Activated naive CD8-positive, alpha-beta T cell treated with anti-CD3 and anti-CD28 coated beads, Interleukin-2, amount 10 ng/mL, durations not matched to agents 7 days and 5 days (primary cell): ENCODE measurements around the gene ZNF609. TPM values are rescaled to one million over a fixed set of nuclear protein-coding genes. Genes with fewer than 3 reads are reported as not detected.
A peak's percentile ranks its signal among the peaks of the same experiment; 100 is the strongest.

Experiments
- ATAC-seq: fragments of 150-1000 bp; cut with Tn5 transposase; one replicate; pipeline ENCODE4 v1.10.0; 2021; ENCODE audit warnings: low read depth, moderate library complexity
- POLR2A ChIA-PET: fragments of 350-600 bp; sonication (Branson Sonifier 250); formaldehyde crosslinking; loops from one replicate; lab custom pipeline; 2021; ENCODE audit warnings: antibody characterized with exemption; lab: Charles Lee
- DNase-seq: peaks from one replicate; pipeline ENCODE4 v3.0.0; 2021
- H3K27ac Mint-ChIP-seq: one replicate; pipeline ENCODE4 v1.8.0; 2022; ENCODE audit warnings: mild to moderate bottlenecking, mixed read lengths
- H3K27me3 Mint-ChIP-seq: one replicate; pipeline ENCODE4 v1.8.0; 2022; ENCODE audit warnings: mild to moderate bottlenecking, moderate library complexity, mixed read lengths
- H3K36me3 Mint-ChIP-seq: one replicate; pipeline ENCODE4 v1.8.0; 2021; ENCODE audit warnings: mild to moderate bottlenecking, mixed read lengths
- H3K4me1 Mint-ChIP-seq: one replicate; pipeline ENCODE4 v1.8.0; 2021; ENCODE audit warnings: mixed read lengths
- H3K4me3 Mint-ChIP-seq: one replicate; pipeline ENCODE4 v1.8.0; 2022; ENCODE audit warnings: mild to moderate bottlenecking, moderate library complexity, mixed read lengths
- H3K9me3 Mint-ChIP-seq: one replicate; pipeline ENCODE4 v1.8.0; 2021; ENCODE audit warnings: mixed read lengths
- total RNA-seq, 2 experiments: library from RNA; stranded (reverse); gene quantifications; one replicate each; pipeline ENCODE4 v1.2.3, GENCODE V29; 2021

ZNF609 gene
- total RNA-seq, 2 experiments from 2014 or later = 52.2 to 57.2 TPM

DNA sequence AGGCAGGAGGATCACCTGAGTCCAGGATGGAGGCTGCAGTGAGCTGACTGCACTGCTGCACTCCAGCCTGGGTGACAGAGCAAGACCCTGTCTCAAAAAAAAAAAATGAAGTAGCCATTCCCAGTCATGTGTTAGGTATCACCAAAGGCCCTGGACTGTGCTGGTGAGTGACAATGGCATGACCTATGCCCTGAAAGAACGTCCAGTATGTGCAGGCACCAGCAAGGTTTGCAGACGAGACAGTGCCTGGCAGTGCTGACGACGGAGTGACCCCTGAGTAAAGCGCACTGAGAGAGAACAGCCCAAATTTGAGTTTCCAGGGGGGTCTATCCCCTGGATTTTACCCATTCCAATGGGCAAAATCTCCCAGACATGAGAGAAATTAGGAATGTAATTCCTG is 269.8 kb downstream of the ZNF609 start:
- Mint-ChIP-seq H3K36me3 (no peaks in the 10 kb centered on the region), H3K4me1 (peaks cover 10% of the 10 kb centered on the region), H3K27me3 (no peaks in the 10 kb centered on the region), H3K4me3 (no peak overlapping the region), H3K9me3 (no peaks in the 10 kb centered on the region), H3K27ac (no peak overlapping the region)
- DNase-seq (no peak), ATAC-seq (no peak)
- POLR2A ChIA-PET = no interaction called here

DNA sequence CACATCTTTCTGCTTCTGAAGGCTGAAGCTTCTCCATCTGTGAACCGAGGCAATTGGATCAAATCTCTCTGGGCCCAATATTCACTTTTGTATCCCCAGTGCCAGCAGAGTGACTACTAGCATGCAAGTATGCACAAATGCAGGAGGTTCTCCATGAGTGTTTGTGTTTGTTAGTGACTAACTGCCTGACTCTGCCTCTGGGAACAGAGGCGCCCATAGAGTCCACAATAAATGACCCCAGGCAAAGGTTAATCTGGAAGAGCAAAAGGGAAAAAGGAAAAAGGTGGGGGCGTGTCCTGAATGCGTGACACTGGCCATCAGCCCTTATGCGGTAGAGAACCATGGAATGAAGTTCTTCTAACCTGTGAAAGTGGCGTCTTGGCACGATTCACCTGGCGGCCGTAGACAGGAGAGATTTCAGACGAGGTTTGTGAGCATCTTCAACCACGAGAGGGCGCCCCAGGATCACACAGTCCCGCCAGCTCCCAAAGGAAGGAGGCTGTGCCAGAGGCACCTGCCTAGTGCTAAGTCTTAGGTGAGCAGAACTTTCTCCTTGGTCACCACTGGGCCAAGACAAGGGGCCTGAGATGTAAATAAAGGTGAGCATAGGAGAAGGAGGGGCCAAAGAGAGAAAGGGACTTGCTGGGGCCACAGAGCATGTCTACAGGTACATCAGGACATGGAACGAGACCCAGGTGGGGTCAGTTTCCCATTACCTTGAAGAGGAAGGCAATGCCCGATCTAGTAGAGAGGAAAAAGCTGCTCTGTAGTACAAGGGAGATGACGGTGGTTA is 270.8 kb downstream of the ZNF609 start:
- no peaks in the 10 kb centered on the region for H3K27me3 Mint-ChIP-seq
- H3K4me3 Mint-ChIP-seq = peak overlapping the region; percentile 21
- peak; percentile 79 for ATAC-seq
- no peak overlapping the region for H3K27ac Mint-ChIP-seq
- H3K36me3 Mint-ChIP-seq = no peaks in the 10 kb centered on the region
- no peaks in the 10 kb centered on the region for H3K9me3 Mint-ChIP-seq
- H3K4me1 Mint-ChIP-seq = peaks cover 10% of the 10 kb centered on the region
- POLR2A ChIA-PET = interaction anchor here (0.5 to 0.7 kb wide), 2 partner anchors 79 to 257 kb away, joined by 3 read pairs; no protein-coding TSS in a partner anchor
- DNase-seq = peak; percentile 86

DNA sequence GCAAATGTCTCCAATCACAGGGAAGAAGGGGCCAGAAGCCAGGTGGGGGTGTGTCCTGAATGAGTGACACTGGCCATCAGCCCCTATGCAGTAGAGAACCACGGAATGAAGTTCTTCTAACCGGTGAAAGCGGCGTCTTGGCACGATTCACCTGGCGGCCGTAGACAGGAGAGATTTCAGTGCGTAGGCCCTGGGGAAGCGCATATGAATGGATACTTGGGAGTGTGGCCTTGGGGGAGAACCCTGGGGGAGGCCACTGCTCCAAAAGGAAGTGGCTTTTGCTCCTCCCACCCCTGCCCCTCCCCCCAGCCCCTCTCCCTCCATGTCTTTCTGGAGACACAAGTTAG is 271.4 kb downstream of the ZNF609 start:
- POLR2A ChIA-PET = no interaction called here
- no peak for ATAC-seq

DNA sequence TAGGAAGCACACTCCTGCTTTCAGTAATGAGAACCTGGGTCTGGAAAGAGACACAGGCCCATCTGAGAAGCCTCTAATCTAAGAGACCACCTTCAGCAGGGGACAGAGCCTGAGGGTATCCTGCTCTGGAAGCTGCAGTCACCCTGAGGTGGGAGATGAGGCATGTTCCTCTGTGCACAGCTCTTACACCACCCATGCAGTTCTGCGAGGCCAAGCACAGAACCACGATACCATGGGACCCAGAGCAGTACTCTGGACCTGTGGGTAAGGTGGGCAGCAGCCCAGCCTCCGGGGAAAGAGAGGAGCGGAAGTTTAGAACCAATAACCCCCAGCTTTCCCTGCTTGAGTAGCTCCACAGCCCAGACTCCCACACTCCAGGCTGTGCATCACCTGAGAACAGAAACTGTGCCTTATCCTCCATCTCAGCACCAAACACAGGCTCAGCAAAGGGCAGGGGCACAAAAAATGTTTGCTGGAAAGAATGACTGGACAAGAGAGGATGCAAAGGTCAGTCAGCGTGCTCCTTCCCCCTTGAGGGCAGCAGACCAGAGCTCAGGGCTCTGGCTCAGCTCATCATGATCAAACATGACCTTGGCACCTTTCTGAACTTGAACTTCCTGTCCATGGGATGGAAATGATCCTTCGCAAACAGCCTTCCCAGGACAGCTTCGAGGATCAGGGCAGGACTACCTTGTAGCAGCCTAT is 271.9 kb downstream of the ZNF609 start:
- POLR2A ChIA-PET = interaction anchor here (0.5 to 0.6 kb wide), 2 partner anchors 320 to 503 kb away, joined by 3 read pairs; no protein-coding TSS in a partner anchor
- Mint-ChIP-seq H3K9me3 (no peaks in the 10 kb centered on the region), H3K4me3 (no peak overlapping the region), H3K27ac (peak overlapping the region; percentile 37), H3K36me3 (no peaks in the 10 kb centered on the region), H3K4me1 (peaks cover 10% of the 10 kb centered on the region), H3K27me3 (no peaks in the 10 kb centered on the region)
- DNase-seq = no peak
- no peak for ATAC-seq

More for the DNA sequence above, 271.4 kb downstream of the ZNF609 start:
- peaks cover 10% of the 10 kb centered on the region for H3K4me1 Mint-ChIP-seq
- H3K27me3 Mint-ChIP-seq = no peaks in the 10 kb centered on the region
- H3K9me3 Mint-ChIP-seq = no peaks in the 10 kb centered on the region
- H3K27ac Mint-ChIP-seq = no peak overlapping the region
- no peak for DNase-seq
- H3K36me3 Mint-ChIP-seq = no peaks in the 10 kb centered on the region
- H3K4me3 Mint-ChIP-seq = no peak overlapping the region

Other genes with a start within 250 kb of the ZNF609 start
- gene CSNK1G1, start 104.4 kb upstream of the ZNF609 start, total RNA-seq = 10 to 100 TPM; 26.2 to 26.7 TPM
- 100 to 1,000 TPM in 1 of 2 experiments, 10 to 100 TPM in 1; 94.2 to 110 TPM for gene PCLAF, start 79.1 kb upstream of the ZNF609 start, total RNA-seq
- 10 to 100 TPM; 23.7 to 25.7 TPM for gene TRIP4, start 72.7 kb upstream of the ZNF609 start, total RNA-seq